GM12891 (cell line): ENCODE data around the gene FHL2.

Source experiments
- PAX5 ChIP-seq: IDR thresholded peaks from 2 replicates; pipeline ENCODE4 v1.6.1; 2011; ENCODE audit warnings: low read length, moderate library complexity, mild to moderate bottlenecking; ENCODE audit not compliant: insufficient read depth, severe bottlenecking
- POLR2A ChIP-seq: IDR thresholded peaks from 2 replicates; pipeline ENCODE4 v1.6.1; 2011; ENCODE audit warnings: low read depth, low read length, control low read depth
- POLR2AphosphoS5 ChIP-seq: IDR thresholded peaks from 2 replicates; pipeline ENCODE4 v1.6.1; 2011; ENCODE audit warnings: low read depth, low read length, control low read depth
- SPI1 ChIP-seq: IDR thresholded peaks from 2 replicates; pipeline ENCODE4 v1.6.1; 2011; ENCODE audit warnings: low read depth, low read length, control low read depth
- TAF1 ChIP-seq: IDR thresholded peaks from 2 replicates; pipeline ENCODE4 v1.6.1; 2011; ENCODE audit warnings: low read depth, low read length, control low read depth

- TF ChIP-seq POLR2A (no peak), TAF1 (no peak), POLR2AphosphoS5 (no peak), SPI1 (no peak), PAX5 (no peak)
These were observed 40.3 kb downstream of the FHL2 start for GRCh38 chr2:105358593-105358992.
